Transverse colon (tissue), 4 donors: ENCODE results near the gene CGB3. TPM values are rescaled to one million over a fixed set of nuclear protein-coding genes. Genes with fewer than 3 reads are reported as not detected.

Experiments used
- DNase-seq: peaks from one replicate; pipeline ENCODE4 v3.0.0-alpha.2; 2019
- H3K27ac ChIP-seq, 4 donors: fragments of 200-600 bp; sonication (generic); 2 replicates each; pipeline ENCODE4 v1.5.1; 2016 to 2018; ENCODE audit warnings: inconsistent platforms in 4 of 4
- H3K27me3 ChIP-seq: fragments of 200-600 bp; sonication (generic); 2 replicates; pipeline ENCODE4 v1.5.1; 2017; ENCODE audit warnings: inconsistent platforms
- H3K36me3 ChIP-seq, 4 donors: fragments of 200-600 bp; sonication (generic); 2 replicates each; pipeline ENCODE4 v1.5.1; 2017 to 2019; ENCODE audit warnings: inconsistent platforms in 4 of 4
- H3K4me1 ChIP-seq, 4 donors: fragments of 200-600 bp; sonication (generic); 2 replicates each; pipeline ENCODE4 v1.5.1; 2017 to 2020; ENCODE audit warnings: inconsistent platforms in 4 of 4
- H3K4me3 ChIP-seq, 4 donors: fragments of 200-600 bp; sonication (generic); 1 replicate in 1 of 4; 2 replicates in 3 of 4; pipeline versions ENCODE4 v1.5.1 to v1.6.1; 2017 to 2019; ENCODE audit warnings: inconsistent platforms in 4 of 4
- H3K9me3 ChIP-seq, 2 donors: fragments of 200-600 bp; sonication (generic); 2 replicates each; pipeline ENCODE4 v1.5.1; 2017 to 2019; ENCODE audit warnings: inconsistent platforms in 2 of 2
- EP300 ChIP-seq: sonication (generic); formaldehyde crosslinking; IDR thresholded peaks from one replicate; pipeline ENCODE4 v1.6.1; 2017; ENCODE audit warnings: antibody characterized with exemption, low read depth
- POLR2A ChIP-seq: fragments of 450-650 bp; IDR thresholded peaks from one replicate; pipeline ENCODE4 v1.6.1; 2016; ENCODE audit warnings: antibody characterized with exemption, mild to moderate bottlenecking, moderate library complexity
- POLR2AphosphoS5 ChIP-seq, 3 donors: sonication (generic); formaldehyde crosslinking; IDR thresholded peaks; one replicate each; pipeline ENCODE4 v1.6.1; 2016; ENCODE audit warnings: antibody characterized with exemption in 3 of 3
- WGBS, 2 donors: methylation state at CpG; one replicate each; pipeline ENCODE4 v1.1.5; 2018; ENCODE audit warnings: low coverage in 1 of 2; 5-methylcytosine and 5-hydroxymethylcytosine counted together
- in situ Hi-C, 4 donors: fragments of 200-750 bp; cut with MboI; loops; one replicate each; pipeline versions ENCODE4 v1.15.0 to v1.15.1; 2017; ENCODE audit warnings: low sequenced_read_pairs in 3 of 4, low pct_ligation_motif_present in 1 of 4, low pct_unique_long_range_greater_than_20kb in 1 of 4
- intact Hi-C: fragments of 100-400 bp; cut with DNase I; formaldehyde crosslinking; loops from one replicate; pipeline ENCODE4 v1.15.1; 2023; ENCODE audit warnings: low total_unique reads
- total RNA-seq, 4 donors: library from RNA; depleted of rRNA; stranded (reverse); fragments of >200 nt; gene quantifications; one replicate each; pipeline ENCODE4 v1.1.0, GENCODE V29; 2016
- TF ChIP-seq, protein P1 (sequence below), 5 experiments: fragments of 200-600 bp in 3 of 5; fragments of 450-650 bp in 2 of 5; sonication (generic) in 3 of 5; IDR thresholded peaks; 1 replicate in 2 of 5; 2 replicates in 3 of 5; pipeline ENCODE4 v1.5.1; 2016 to 2017; ENCODE audit warnings: antibody characterized with exemption in 5 of 5, inconsistent platforms in 3 of 5, mild to moderate bottlenecking in 2 of 5, moderate library complexity in 1 of 5

The CGB3 gene
- total RNA-seq, 4 donors from 2014 or later, result not detected

DNA sequence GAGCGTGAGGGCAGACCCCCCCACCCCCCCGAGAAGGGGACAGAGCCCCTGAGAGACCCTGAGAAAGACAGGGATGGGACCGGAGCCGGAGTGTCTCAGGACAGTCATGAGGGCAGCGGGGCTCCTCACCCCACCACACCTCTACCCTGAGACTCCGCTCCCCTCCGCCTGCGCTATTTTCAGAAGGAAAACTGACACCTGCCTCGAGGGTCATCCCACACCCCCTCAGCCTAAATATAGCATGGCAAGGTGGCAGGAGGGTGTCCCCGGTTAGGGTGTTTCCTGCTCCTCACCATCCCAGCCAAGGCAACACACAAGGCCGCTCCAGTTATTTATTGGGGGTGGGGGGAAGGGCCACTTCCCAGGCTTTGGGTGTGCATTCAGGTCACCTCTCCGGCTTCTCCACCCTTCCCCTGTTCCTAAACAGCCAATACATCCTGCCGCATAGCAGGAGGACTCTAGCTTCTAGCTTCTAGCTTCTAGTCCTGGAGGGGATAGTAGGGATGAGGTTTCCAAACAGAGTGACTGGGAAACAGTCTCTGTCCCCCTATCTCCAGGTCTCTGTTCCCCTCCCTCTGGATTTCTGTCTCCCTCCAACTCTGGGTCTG, 41.9 kb upstream of the CGB3 start:
- Histone ChIP-seq H3K36me3 (no peaks in the 10 kb centered on the region), H3K4me3 (no peak overlapping the region), H3K27me3 (peaks cover 100% of the 10 kb centered on the region), H3K4me1 (peaks cover 0 to 11% (median 9%) of the 10 kb centered on the region in 4 donors), H3K27ac (no peak overlapping the region), H3K9me3 (no peaks in the 10 kb centered on the region)
- DNase-seq, result no peak
- in situ Hi-C loops, result no loop called here
- 13 to 53% methylated on average over 5 to 12 of the region's 13 CpGs for WGBS, 2 donors
- intact Hi-C loops, result no loop called here
- TF ChIP-seq POLR2A, result no peak
- TF ChIP-seq EP300, result no peak

DNA sequence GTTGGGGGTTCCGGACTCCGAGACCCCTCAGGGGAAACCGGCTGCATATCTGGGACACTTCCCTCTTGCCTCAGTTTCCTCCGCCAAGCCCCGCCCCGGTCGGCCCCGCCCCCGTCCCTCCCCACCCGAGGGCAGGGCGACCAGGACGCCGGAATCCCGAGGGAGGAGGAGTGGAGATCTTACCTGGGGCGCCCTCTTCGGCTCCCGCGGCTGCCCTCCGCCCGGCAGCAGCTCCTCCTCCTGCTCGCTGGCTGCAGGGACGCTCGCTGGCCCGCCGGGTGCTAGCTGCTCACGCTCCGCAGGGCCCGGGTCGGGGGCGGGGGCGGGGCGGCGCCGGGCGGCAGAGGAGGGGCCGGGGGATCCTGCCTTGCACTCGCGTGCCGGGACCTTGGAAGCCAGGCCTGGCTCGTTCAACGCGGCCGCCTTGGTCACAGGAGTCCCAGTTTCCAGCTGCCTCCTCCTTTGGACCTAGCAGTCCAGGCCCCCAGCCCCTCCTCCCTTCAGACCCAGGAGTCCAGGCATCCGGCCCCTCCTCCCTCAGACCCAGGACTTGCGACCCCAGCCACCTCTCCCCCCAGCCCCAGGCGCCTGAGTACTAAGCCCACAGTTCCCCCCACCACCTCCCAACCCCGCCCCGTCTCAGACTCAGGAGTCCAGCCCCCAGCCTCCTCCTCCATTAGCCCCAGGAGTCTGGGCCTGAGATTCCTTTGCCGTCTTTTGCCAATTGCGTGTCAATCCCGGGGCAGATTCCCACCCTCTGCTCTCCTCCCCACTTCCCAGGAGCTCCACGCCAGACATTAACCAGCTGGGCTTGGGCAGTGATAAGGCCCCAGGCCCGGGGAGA, 40.9 kb upstream of the CGB3 start, which contains the start of gene NTF4:
Gene NTF4, minus strand, starts transcription at position 51 of the 844 bp plus-strand sequence. CDS start 2,821 bp downstream, outside the sequence.
- WGBS, 2 donors, result 7% methylated on average over 6 to 38 of the region's 53 CpGs
- peaks cover 99% of the 10 kb centered on the region for H3K27me3 ChIP-seq
- intact Hi-C loops, result no loop called here
- in situ Hi-C loops, result no loop called here
- no peaks in the 10 kb centered on the region for H3K9me3 ChIP-seq
- DNase-seq, result no peak
- H3K4me3 ChIP-seq, result peak within 1 kb of the TSS in 1 of 4 donors; percentile 29
- peaks cover 0 to 11% (median 9%) of the 10 kb centered on the region in 4 donors for H3K4me1 ChIP-seq
- H3K27ac ChIP-seq, result no peak within 1 kb of the TSS
- TF ChIP-seq EP300, result no peak
- TF ChIP-seq, protein P1, sequence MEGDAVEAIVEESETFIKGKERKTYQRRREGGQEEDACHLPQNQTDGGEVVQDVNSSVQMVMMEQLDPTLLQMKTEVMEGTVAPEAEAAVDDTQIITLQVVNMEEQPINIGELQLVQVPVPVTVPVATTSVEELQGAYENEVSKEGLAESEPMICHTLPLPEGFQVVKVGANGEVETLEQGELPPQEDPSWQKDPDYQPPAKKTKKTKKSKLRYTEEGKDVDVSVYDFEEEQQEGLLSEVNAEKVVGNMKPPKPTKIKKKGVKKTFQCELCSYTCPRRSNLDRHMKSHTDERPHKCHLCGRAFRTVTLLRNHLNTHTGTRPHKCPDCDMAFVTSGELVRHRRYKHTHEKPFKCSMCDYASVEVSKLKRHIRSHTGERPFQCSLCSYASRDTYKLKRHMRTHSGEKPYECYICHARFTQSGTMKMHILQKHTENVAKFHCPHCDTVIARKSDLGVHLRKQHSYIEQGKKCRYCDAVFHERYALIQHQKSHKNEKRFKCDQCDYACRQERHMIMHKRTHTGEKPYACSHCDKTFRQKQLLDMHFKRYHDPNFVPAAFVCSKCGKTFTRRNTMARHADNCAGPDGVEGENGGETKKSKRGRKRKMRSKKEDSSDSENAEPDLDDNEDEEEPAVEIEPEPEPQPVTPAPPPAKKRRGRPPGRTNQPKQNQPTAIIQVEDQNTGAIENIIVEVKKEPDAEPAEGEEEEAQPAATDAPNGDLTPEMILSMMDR (IDR thresholded peaks at IDR 0.05), result no peak
- no peak for TF ChIP-seq POLR2AphosphoS5 (IDR thresholded peaks at IDR 0.05)
- no peak for TF ChIP-seq POLR2A
- H3K36me3 ChIP-seq, result no peaks in the 10 kb centered on the region

DNA sequence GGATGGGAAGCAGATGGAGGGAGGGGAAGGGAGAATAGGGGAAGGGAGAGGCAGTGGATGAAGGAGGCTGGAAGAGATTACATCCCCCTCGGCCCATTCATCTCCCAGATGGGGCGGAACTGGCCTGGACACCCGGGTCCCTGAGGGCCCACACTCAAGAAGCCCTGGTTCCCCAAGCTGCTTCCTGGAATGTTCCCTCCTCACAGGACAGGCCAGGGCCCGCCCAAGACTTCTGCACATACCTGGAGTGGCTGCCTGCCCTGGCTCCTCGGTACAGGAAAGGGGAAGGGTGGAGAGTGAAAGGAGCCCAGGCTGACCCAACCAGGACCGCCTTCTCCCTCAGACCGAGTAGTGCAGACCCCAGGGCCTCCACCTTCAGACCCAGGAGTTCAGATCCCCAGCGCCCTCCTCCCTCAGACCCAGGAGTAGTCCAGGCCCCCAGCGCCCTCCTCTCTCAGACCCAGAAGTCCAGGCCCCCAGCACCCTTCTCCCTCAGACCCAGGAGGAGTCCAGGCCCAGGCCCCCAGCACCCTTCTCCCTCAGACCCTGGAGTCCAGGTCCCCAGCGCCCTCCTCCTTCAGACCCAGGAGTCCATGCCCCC, 40.0 kb upstream of the CGB3 start:
- Histone ChIP-seq H3K36me3 (no peaks in the 10 kb centered on the region), H3K27me3 (peaks cover 99% of the 10 kb centered on the region), H3K4me1 (peaks cover 0 to 11% (median 9%) of the 10 kb centered on the region in 4 donors), H3K4me3 (no peak overlapping the region), H3K9me3 (no peaks in the 10 kb centered on the region), H3K27ac (no peak overlapping the region)
- intact Hi-C loops (no loop called here), in situ Hi-C loops (no loop called here)
- WGBS, 2 donors, result 51% methylated on average over 10 of the region's 10 CpGs; no CpG with 5 or more reads in 1 of the 2 donors
- TF ChIP-seq, protein P1 (IDR thresholded peaks at IDR 0.05), result no peak
- TF ChIP-seq POLR2A, result no peak
- no peak for TF ChIP-seq EP300
- TF ChIP-seq POLR2AphosphoS5 (IDR thresholded peaks at IDR 0.05), result no peak
- DNase-seq, result no peak

DNA sequence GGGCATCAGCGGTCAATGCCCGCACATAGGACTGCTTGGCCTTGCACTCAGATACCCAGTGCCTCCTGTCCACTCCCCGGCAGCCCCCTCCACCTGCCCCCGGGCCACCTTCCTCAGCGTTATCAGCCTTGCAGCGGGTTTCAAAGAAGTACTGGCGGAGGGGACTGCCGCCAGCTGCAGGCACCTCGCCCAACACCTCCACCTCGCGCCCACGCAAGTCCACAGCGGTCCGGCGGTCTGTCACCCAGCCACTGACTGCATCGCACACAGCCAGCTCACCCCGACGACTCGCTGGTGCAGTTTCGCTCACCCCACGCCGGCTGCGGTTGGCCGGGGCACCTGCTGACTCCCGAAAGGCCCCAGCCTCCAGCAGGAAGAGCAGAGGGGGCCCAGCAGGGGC, 37.3 kb upstream of the CGB3 start:
- no peak for DNase-seq
- TF ChIP-seq POLR2AphosphoS5 (IDR thresholded peaks at IDR 0.05) (no peak), POLR2A (no peak)
- H3K27ac ChIP-seq, result no peak overlapping the region
- intact Hi-C loops (no loop called here), in situ Hi-C loops (no loop called here)
- H3K9me3 ChIP-seq, result no peaks in the 10 kb centered on the region
- peaks cover 9 to 28% (median 23%) of the 10 kb centered on the region in 4 donors for H3K4me1 ChIP-seq
- H3K4me3 ChIP-seq, result no peak overlapping the region
- peaks cover 99% of the 10 kb centered on the region for H3K27me3 ChIP-seq
- WGBS, 2 donors, result 53 to 77% methylated on average over 6 to 25 of the region's 25 CpGs
- no peaks in the 10 kb centered on the region for H3K36me3 ChIP-seq

DNA sequence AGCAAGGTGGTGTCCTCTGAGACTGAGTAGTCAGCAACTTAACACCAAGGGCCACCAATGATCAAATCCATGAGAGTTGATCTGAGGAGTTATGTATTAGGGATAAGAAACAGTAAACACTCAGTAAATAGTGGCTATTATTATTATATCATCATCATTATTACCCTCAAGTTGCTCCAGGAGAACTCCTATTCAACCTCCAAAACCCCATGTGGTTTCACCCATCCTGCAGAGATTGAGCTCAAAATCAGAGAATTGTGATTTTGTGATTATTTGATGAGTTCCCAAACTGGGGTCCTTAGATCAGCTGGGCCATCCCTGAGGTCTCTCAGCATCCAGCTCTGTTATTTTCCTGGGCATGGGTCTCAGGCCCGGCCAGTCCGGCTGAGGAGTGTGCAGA, 36.9 kb upstream of the CGB3 start:
- TF ChIP-seq, protein P1 (IDR thresholded peaks at IDR 0.05), result no peak
- TF ChIP-seq POLR2AphosphoS5 (IDR thresholded peaks at IDR 0.05) (no peak), EP300 (no peak), POLR2A (no peak)
- Histone ChIP-seq H3K4me1 (peaks cover 9 to 32% (median 25%) of the 10 kb centered on the region in 4 donors), H3K4me3 (no peak overlapping the region), H3K27ac (no peak overlapping the region), H3K27me3 (peaks cover 97% of the 10 kb centered on the region), H3K36me3 (no peaks in the 10 kb centered on the region), H3K9me3 (no peaks in the 10 kb centered on the region)
- in situ Hi-C loops, result no loop called here
- 83 to 100% methylated on average over 1 to 2 of the region's 2 CpGs for WGBS, 2 donors
- intact Hi-C loops, result no loop called here
- DNase-seq, result no peak
